Glomerular endothelial cell (primary cell): Measurements from ENCODE around the gene NKG7. TPM values are rescaled to one million over a fixed set of nuclear protein-coding genes. Genes with fewer than 3 reads are reported as not detected.

ENCODE experiments used
- DNase-seq: peaks from one replicate; pipeline ENCODE4 v3.0.0-alpha.2; 2011; ENCODE audit warnings: low read depth, low spot score; ENCODE audit errors: extremely low read depth
- total RNA-seq: library from RNA; depleted of rRNA; stranded (reverse); fragments of >200 nt; gene quantifications from 2 replicates; pipeline ENCODE4 v1.2.3, GENCODE V29; 2015

NKG7 gene
- total RNA-seq, 1 donor from 2014 or later: not detected

- no peak for DNase-seq
Observed at GRCh38 chr19:51364200-51365106, 8.0 kb downstream of the NKG7 start.

GRCh38 chr19:51361239-51361638 lies 11.2 kb downstream of the NKG7 start:
- DNase-seq: no peak

- DNase-seq: no peak
Observed at GRCh38 chr19:51359294-51359693, 13.2 kb downstream of the NKG7 start.

- DNase-seq: no peak
Observed at GRCh38 chr19:51357952-51358351, 14.5 kb downstream of the NKG7 start.

- DNase-seq: no peak
Observed at GRCh38 chr19:51356159-51356801, 16.2 kb downstream of the NKG7 start.

GRCh38 chr19:51354742-51355148 lies 17.7 kb downstream of the NKG7 start:
- no peak for DNase-seq

GRCh38 chr19:51354103-51354741 lies 18.2 kb downstream of the NKG7 start:
- DNase-seq: no peak

GRCh38 chr19:51352783-51353360 lies 19.6 kb downstream of the NKG7 start:
- DNase-seq: no peak

- no peak for DNase-seq
Observed at GRCh38 chr19:51351266-51351990, 21.0 kb downstream of the NKG7 start.

- no peak for DNase-seq
Observed at GRCh38 chr19:51347209-51347928, 25.1 kb downstream of the NKG7 start.

- DNase-seq: no peak
Observed at GRCh38 chr19:51346742-51347141, 25.7 kb downstream of the NKG7 start.

- no peak for DNase-seq
Observed at GRCh38 chr19:51345076-51345620, 27.3 kb downstream of the NKG7 start.

GRCh38 chr19:51342631-51343569 lies 29.6 kb downstream of the NKG7 start:
- DNase-seq: no peak

GRCh38 chr19:51341976-51342580 lies 30.4 kb downstream of the NKG7 start, which contains the start of gene VSIG10L:
VSIG10L (minus strand) TSS chr19:51342139; CDS start chr19:51342124, 15 bp downstream.
- DNase-seq: no peak

- no peak for DNase-seq
Observed at GRCh38 chr19:51341066-51341465, 31.4 kb downstream of the NKG7 start.

- DNase-seq: no peak
Observed at GRCh38 chr19:51339687-51340656, 32.5 kb downstream of the NKG7 start.

GRCh38 chr19:51339313-51339686 lies 33.2 kb downstream of the NKG7 start:
- no peak for DNase-seq
